Fibroblast of lung (primary cell): Measurements from ENCODE around the gene IL12A.

Experiments
- CTCF ChIP-seq, 2 donors: IDR thresholded peaks in 1 of 2; conservative IDR thresholded peaks in 1 of 2; 1 replicate in 1 of 2; 2 replicates in 1 of 2; pipeline ENCODE4 v1.5.1; 2011 to 2012; ENCODE audit warnings: low read length in 2 of 2, control low read depth in 1 of 2, inconsistent platforms in 1 of 2, low read depth in 1 of 2, mild to moderate bottlenecking in 1 of 2
- EZH2 ChIP-seq: IDR thresholded peaks from 2 replicates; pipeline ENCODE4 v1.5.1; 2012; ENCODE audit warnings: low read length, control low read depth, mild to moderate bottlenecking; ENCODE audit errors: missing control alignments

GRCh38 chr3:160027541-160028195 lies 39.0 kb downstream of the IL12A start:
- TF ChIP-seq CTCF (conservative IDR thresholded peaks at IDR 0.05 in 1 of 2, IDR thresholded peaks at IDR 0.05 in 1 of 2; ENCODE audit: low read depth in 1 of 2, low read length in 2 of 2) (no peak), EZH2 (no peak)
